Medulla oblongata (tissue), 1 donor: ENCODE results near the gene ARHGAP31.
"Not testable (repeated sequence)": the region's sequence is repeated elsewhere in the genome, so short reads cannot be mapped to it uniquely, and the experiment has no call there.

Experiments used
- DNase-seq: peaks from one replicate; pipeline ENCODE4 v3.0.0-alpha.2; 2015; ENCODE audit errors: extremely low spot score

The ARHGAP31 gene

GRCh38 chr3:119295816-119296726, 1.9 kb downstream of the ARHGAP31 start:
- DNase-seq, result peak; percentile 46

- DNase-seq, result no peak
Measured at GRCh38 chr3:119296727-119297122, 2.5 kb downstream of the ARHGAP31 start.

GRCh38 chr3:119297169-119297568, 3.0 kb downstream of the ARHGAP31 start:
- DNase-seq, result peak; percentile 22

- DNase-seq, result no peak
Measured at GRCh38 chr3:119298565-119298941, 4.4 kb downstream of the ARHGAP31 start.

GRCh38 chr3:119300991-119301391, 6.8 kb downstream of the ARHGAP31 start:
- peak; percentile 82 for DNase-seq

GRCh38 chr3:119301662-119302061, 7.5 kb downstream of the ARHGAP31 start:
- peak; percentile 54 for DNase-seq

- peak; percentile 15 for DNase-seq
Measured at GRCh38 chr3:119302697-119303551, 8.7 kb downstream of the ARHGAP31 start.

- DNase-seq, result no peak
Measured at GRCh38 chr3:119304201-119304713, 10.1 kb downstream of the ARHGAP31 start.

- peak; percentile 31 for DNase-seq
Measured at GRCh38 chr3:119305286-119305685, 11.1 kb downstream of the ARHGAP31 start.

GRCh38 chr3:119306378-119306777, 12.2 kb downstream of the ARHGAP31 start:
- DNase-seq, result not testable (repeated sequence)

GRCh38 chr3:119308355-119308754, 14.2 kb downstream of the ARHGAP31 start:
- no peak for DNase-seq

- DNase-seq, result no peak
Measured at GRCh38 chr3:119309591-119309990, 15.4 kb downstream of the ARHGAP31 start.

- DNase-seq, result peak; percentile 60
Measured at GRCh38 chr3:119310071-119310470, 15.9 kb downstream of the ARHGAP31 start.

- no peak for DNase-seq
Measured at GRCh38 chr3:119311081-119311925, 17.1 kb downstream of the ARHGAP31 start.

- no peak for DNase-seq
Measured at GRCh38 chr3:119313461-119313860, 19.3 kb downstream of the ARHGAP31 start.

- DNase-seq, result no peak
Measured at GRCh38 chr3:119314821-119315220, 20.6 kb downstream of the ARHGAP31 start.

- DNase-seq, result no peak
Measured at GRCh38 chr3:119315600-119316312, 21.6 kb downstream of the ARHGAP31 start.

- no peak for DNase-seq
Measured at GRCh38 chr3:119316313-119316670, 22.1 kb downstream of the ARHGAP31 start.

- no peak for DNase-seq
Measured at GRCh38 chr3:119318876-119319275, 24.7 kb downstream of the ARHGAP31 start.

- no peak for DNase-seq
Measured at GRCh38 chr3:119319311-119319710, 25.1 kb downstream of the ARHGAP31 start.

- not testable (repeated sequence) for DNase-seq
Measured at GRCh38 chr3:119320785-119321184, 26.6 kb downstream of the ARHGAP31 start.
